ENCODE data around the gene WNT3. TPM values are rescaled to one million over a fixed set of nuclear protein-coding genes. Genes with fewer than 3 reads are reported as not detected.

Gene WNT3
- total and polyA plus RNA-seq, 10 donors, result 0.32 to 0.94 (median 0.67) TPM

DNA sequence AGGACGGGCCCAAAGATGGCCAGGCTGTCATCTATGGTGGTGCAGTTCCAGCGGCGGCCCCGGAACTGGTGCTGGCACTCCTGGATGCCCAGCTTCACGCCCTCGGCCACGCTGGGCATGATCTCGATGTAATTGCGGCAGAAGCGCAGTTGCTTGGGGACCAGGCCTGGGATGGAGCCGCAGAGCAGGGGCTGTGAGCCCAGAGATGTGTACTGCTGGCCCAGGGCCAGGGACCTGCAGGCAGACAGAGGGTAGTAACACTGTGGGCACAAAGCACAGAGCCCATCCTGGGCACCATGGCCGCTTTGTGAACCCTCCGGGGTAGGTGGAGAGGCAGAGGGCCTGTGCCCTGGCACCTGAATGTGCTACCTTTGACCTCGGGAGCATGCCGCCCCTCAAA is 44.8 kb downstream of the WNT3 start:
- Histone ChIP-seq H3K9me3 (no peaks in the 10 kb centered on the region), H3K4me3 (no peak overlapping the region), H3K27ac (no peak overlapping the region), H3K27me3 (replicated peaks in 1 of 7) (peaks cover 0 to 81% (median 19%) of the 10 kb centered on the region in 7 donors), H3K4me1 (peaks cover 5 to 42% (median 35%) of the 10 kb centered on the region in 6 donors), H3K36me3 (no peaks in the 10 kb centered on the region)
- TF ChIP-seq, protein P1, sequence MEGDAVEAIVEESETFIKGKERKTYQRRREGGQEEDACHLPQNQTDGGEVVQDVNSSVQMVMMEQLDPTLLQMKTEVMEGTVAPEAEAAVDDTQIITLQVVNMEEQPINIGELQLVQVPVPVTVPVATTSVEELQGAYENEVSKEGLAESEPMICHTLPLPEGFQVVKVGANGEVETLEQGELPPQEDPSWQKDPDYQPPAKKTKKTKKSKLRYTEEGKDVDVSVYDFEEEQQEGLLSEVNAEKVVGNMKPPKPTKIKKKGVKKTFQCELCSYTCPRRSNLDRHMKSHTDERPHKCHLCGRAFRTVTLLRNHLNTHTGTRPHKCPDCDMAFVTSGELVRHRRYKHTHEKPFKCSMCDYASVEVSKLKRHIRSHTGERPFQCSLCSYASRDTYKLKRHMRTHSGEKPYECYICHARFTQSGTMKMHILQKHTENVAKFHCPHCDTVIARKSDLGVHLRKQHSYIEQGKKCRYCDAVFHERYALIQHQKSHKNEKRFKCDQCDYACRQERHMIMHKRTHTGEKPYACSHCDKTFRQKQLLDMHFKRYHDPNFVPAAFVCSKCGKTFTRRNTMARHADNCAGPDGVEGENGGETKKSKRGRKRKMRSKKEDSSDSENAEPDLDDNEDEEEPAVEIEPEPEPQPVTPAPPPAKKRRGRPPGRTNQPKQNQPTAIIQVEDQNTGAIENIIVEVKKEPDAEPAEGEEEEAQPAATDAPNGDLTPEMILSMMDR (IDR thresholded peaks at IDR 0.05 in 8 of 11, conservative IDR thresholded peaks at IDR 0.05 in 3 of 11), result no peak
- no peak for TF ChIP-seq POLR2A (IDR thresholded peaks at IDR 0.05)
- no peak for TF ChIP-seq POLR2AphosphoS5 (IDR thresholded peaks at IDR 0.05)
- intact Hi-C loops (cut with DNase I; ENCODE audit: low total_unique reads), result no loop called here
- no peak for DNase-seq
- WGBS, 5 donors, result 76 to 93% (median 85%) methylated on average over 9 to 15 of the region's 15 CpGs

DNA sequence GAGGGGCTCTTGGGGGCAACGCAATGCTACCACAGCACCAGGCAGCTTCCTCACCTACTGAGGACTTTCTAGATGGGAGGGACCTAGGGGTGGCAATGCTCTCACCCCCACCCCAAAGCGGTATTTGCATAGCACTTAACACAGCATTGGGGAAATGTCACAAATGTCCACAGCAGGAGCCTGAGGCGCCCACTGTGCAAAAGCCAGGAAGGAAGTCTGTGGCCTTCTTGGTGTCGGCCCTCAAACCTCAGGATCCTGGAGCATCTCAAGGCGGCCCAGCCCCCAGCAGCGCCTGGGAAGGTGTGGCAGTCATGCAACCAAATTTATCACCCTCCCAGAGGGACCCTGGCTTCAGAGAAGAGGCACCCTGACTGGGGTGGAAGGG is 45.3 kb downstream of the WNT3 start:
- intact Hi-C loops (cut with DNase I; ENCODE audit: low total_unique reads), result no loop called here
- WGBS, 5 donors, result 21 to 48% (median 26%) methylated on average over 5 to 6 of the region's 6 CpGs

DNA sequence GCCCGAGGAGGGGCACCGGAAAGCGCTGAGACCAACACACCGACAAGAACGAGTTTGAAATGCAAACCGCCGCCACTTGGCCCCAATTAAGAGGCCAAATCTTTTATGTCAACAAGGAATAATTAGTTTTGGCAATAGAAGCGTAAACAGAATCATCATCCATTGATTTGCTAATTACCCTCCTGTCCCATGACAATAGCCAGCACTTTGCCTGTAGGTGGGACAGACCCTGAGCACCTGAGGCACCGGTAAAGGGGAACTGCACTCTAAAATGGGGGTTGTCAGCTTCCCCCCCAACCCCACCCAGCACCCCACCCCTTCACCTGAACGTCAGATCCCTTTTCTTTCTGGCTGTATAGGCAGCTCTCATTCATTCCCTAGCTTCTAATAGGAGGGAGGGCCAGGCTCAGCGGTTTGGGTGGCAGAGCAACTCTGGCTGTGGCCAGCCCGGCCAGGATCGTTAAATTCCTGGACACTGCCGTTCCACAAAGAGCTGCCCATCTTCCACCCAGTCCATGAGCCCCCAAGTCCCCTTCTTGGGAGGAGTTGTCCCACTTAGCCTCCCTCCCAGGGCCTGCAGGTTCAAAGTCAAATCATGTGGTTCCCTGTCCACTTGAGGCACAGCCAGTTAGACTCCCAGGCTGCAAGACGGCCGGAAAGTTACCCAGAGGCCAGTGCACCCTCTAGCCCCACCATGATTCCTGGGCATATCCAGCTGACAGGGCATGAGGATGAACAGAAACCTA is 45.8 kb downstream of the WNT3 start:
- WGBS, 5 donors, result 13 to 17% (median 16%) methylated on average over 16 of the region's 16 CpGs
- Histone ChIP-seq H3K27ac (peak overlapping the region in 1 of 8 donors; percentile 76), H3K4me3 (peak overlapping the region in 7 of 8 donors; percentile 49 to 79 (median 53)), H3K36me3 (no peaks in the 10 kb centered on the region), H3K9me3 (no peaks in the 10 kb centered on the region), H3K27me3 (replicated peaks in 1 of 7) (peaks cover 0 to 77% (median 19%) of the 10 kb centered on the region in 7 donors), H3K4me1 (peaks cover 5 to 42% (median 35%) of the 10 kb centered on the region in 6 donors)
- intact Hi-C loops (cut with DNase I; ENCODE audit: low total_unique reads), result no loop called here
- DNase-seq, result no peak
- TF ChIP-seq, protein P1 (IDR thresholded peaks at IDR 0.05 in 8 of 11, conservative IDR thresholded peaks at IDR 0.05 in 3 of 11), result no peak
- no peak for TF ChIP-seq POLR2AphosphoS5 (IDR thresholded peaks at IDR 0.05)
- TF ChIP-seq POLR2A (IDR thresholded peaks at IDR 0.05), result no peak

More for the DNA sequence above, 45.3 kb downstream of the WNT3 start:
- H3K36me3 ChIP-seq, result no peaks in the 10 kb centered on the region
- H3K9me3 ChIP-seq, result no peaks in the 10 kb centered on the region
- no peak for DNase-seq
- peaks cover 0 to 80% (median 19%) of the 10 kb centered on the region in 7 donors for H3K27me3 ChIP-seq (replicated peaks in 1 of 7)
- H3K4me3 ChIP-seq, result peak overlapping the region in 1 of 8 donors; percentile 79
- TF ChIP-seq, protein P1 (IDR thresholded peaks at IDR 0.05 in 8 of 11, conservative IDR thresholded peaks at IDR 0.05 in 3 of 11), result no peak
- TF ChIP-seq POLR2AphosphoS5 (IDR thresholded peaks at IDR 0.05), result no peak
- TF ChIP-seq POLR2A (IDR thresholded peaks at IDR 0.05), result no peak
- H3K4me1 ChIP-seq, result peaks cover 5 to 42% (median 35%) of the 10 kb centered on the region in 6 donors
- H3K27ac ChIP-seq, result no peak overlapping the region

All from spleen (tissue), 11 donors.